Liver (tissue), 9 donors: Measurements from ENCODE around the gene ENPP4. TPM values are rescaled to one million over a fixed set of nuclear protein-coding genes. Genes with fewer than 3 reads are reported as not detected.

Source experiments
- DNase-seq: peaks from one replicate; pipeline ENCODE4 v3.0.0-alpha.2; 2017; ENCODE audit warnings: low spot score
- H3K27ac ChIP-seq, 2 donors: one replicate each; pipeline ENCODE4 v1.7.0; 2013; ENCODE audit warnings: inconsistent platforms in 2 of 2, low read length in 2 of 2, control low read depth in 1 of 2, low read depth in 1 of 2, mild to moderate bottlenecking in 1 of 2
- H3K27me3 ChIP-seq, 4 donors: one replicate each; pipeline versions ENCODE4 v1.6.1 to v1.7.0; 2013; ENCODE audit warnings: low read length in 3 of 4, inconsistent platforms in 1 of 4, mild to moderate bottlenecking in 1 of 4, moderate library complexity in 1 of 4; ENCODE audit not compliant: control insufficient read depth in 4 of 4, insufficient read depth in 4 of 4
- H3K36me3 ChIP-seq, 4 donors: one replicate each; pipeline versions ENCODE4 v1.6.1 to v1.7.0; 2013; ENCODE audit warnings: low read length in 3 of 4, mild to moderate bottlenecking in 3 of 4, low read depth in 1 of 4, moderate library complexity in 1 of 4; ENCODE audit not compliant: control insufficient read depth in 4 of 4, insufficient read depth in 3 of 4
- H3K4me1 ChIP-seq, 4 donors: one replicate each; pipeline versions ENCODE4 v1.6.1 to v1.7.0; 2013; ENCODE audit warnings: low read length in 3 of 4, mild to moderate bottlenecking in 3 of 4, moderate library complexity in 1 of 4; ENCODE audit not compliant: control insufficient read depth in 4 of 4, insufficient read depth in 4 of 4
- H3K4me3 ChIP-seq, 3 donors: one replicate each; pipeline versions ENCODE4 v1.6.1 to v1.7.0; 2013; ENCODE audit warnings: low read length in 3 of 3, control low read depth in 1 of 3, low read depth in 1 of 3, mild to moderate bottlenecking in 1 of 3
- H3K9ac ChIP-seq, 2 donors: one replicate each; pipeline ENCODE4 v1.7.0; 2013; ENCODE audit warnings: low read length in 2 of 2, mild to moderate bottlenecking in 2 of 2, moderate library complexity in 2 of 2, control low read depth in 1 of 2, low read depth in 1 of 2
- H3K9me3 ChIP-seq, 4 donors: one replicate each; pipeline versions ENCODE4 v1.6.1 to v1.7.0; 2013; ENCODE audit warnings: low read length in 3 of 4; ENCODE audit not compliant: control insufficient read depth in 4 of 4
- ATF3 ChIP-seq: IDR thresholded peaks from 2 replicates; pipeline ENCODE4 v1.6.1; 2016; ENCODE audit warnings: antibody characterized with exemption
- CTCF ChIP-seq: fragments of 150-350 bp; IDR thresholded peaks from 2 replicates; pipeline ENCODE4 v1.5.1; 2017; ENCODE audit warnings: improper control_type of control experiment, low read depth, low read length; ENCODE audit not compliant: missing input control
- EGR1 ChIP-seq, 2 donors: IDR thresholded peaks; 2 replicates each; pipeline ENCODE4 v1.6.1; 2016 to 2018; ENCODE audit warnings: antibody characterized with exemption in 2 of 2, low read depth in 2 of 2
- FOXA1 ChIP-seq: IDR thresholded peaks from 2 replicates; pipeline ENCODE4 v1.6.1; 2016; ENCODE audit warnings: antibody characterized with exemption
- FOXA2 ChIP-seq: IDR thresholded peaks from 2 replicates; pipeline ENCODE4 v1.6.1; 2016; ENCODE audit warnings: antibody characterized with exemption
- GABPA ChIP-seq, 2 donors: IDR thresholded peaks in 1 of 2; conservative IDR thresholded peaks in 1 of 2; 2 replicates each; pipeline ENCODE4 v1.6.1; 2016; ENCODE audit warnings: antibody characterized with exemption in 2 of 2, mild to moderate bottlenecking in 1 of 2, moderate library complexity in 1 of 2
- HNF4A ChIP-seq, 2 donors: conservative IDR thresholded peaks; 2 replicates each; pipeline ENCODE4 v1.6.1; 2016; ENCODE audit warnings: antibody characterized with exemption in 2 of 2, mild to moderate bottlenecking in 2 of 2
- HNF4G ChIP-seq: IDR thresholded peaks from 2 replicates; pipeline ENCODE4 v1.6.1; 2016; ENCODE audit warnings: antibody characterized with exemption
- JUND ChIP-seq, 2 donors: IDR thresholded peaks; 2 replicates each; pipeline ENCODE4 v1.6.1; 2016; ENCODE audit warnings: antibody characterized with exemption in 2 of 2
- MAX ChIP-seq: IDR thresholded peaks from 2 replicates; pipeline ENCODE4 v1.6.1; 2016; ENCODE audit warnings: antibody characterized with exemption
- NR2F2 ChIP-seq: IDR thresholded peaks from 2 replicates; pipeline ENCODE4 v1.6.1; 2016; ENCODE audit warnings: antibody characterized with exemption
- RAD21 ChIP-seq, 2 donors: IDR thresholded peaks; 2 replicates each; pipeline ENCODE4 v1.6.1; 2016; ENCODE audit warnings: antibody characterized with exemption in 2 of 2, mild to moderate bottlenecking in 2 of 2
- REST ChIP-seq: IDR thresholded peaks from 2 replicates; pipeline ENCODE4 v1.6.1; 2016; ENCODE audit warnings: antibody characterized with exemption, mild to moderate bottlenecking
- RXRA ChIP-seq, 2 donors: IDR thresholded peaks; 2 replicates each; pipeline ENCODE4 v1.6.1; 2017 to 2018; ENCODE audit warnings: antibody characterized with exemption in 2 of 2, mild to moderate bottlenecking in 1 of 2
- SP1 ChIP-seq: IDR thresholded peaks from 2 replicates; pipeline ENCODE4 v1.6.1; 2018; ENCODE audit warnings: antibody characterized with exemption, mild to moderate bottlenecking
- TAF1 ChIP-seq: conservative IDR thresholded peaks from 2 replicates; pipeline ENCODE4 v1.6.1; 2016; ENCODE audit warnings: antibody characterized with exemption, mild to moderate bottlenecking
- YY1 ChIP-seq: IDR thresholded peaks from 2 replicates; pipeline ENCODE4 v1.6.1; 2016; ENCODE audit warnings: antibody characterized with exemption, mild to moderate bottlenecking
- ZBTB33 ChIP-seq: IDR thresholded peaks from 2 replicates; pipeline ENCODE4 v1.6.1; 2016; ENCODE audit warnings: antibody characterized with exemption
- WGBS: extraction: QIAGEN DNeasy Blood & Tissue Kit; methylation state at CpG from one replicate; pipeline ENCODE4 v1.1.7; 2013; 5-methylcytosine and 5-hydroxymethylcytosine counted together
- polyA plus RNA-seq, 2 donors: library from polyadenylated mRNA; stranded (reverse) in 1 of 2; unstranded in 1 of 2; fragments of 200-250 nt in 1 of 2; fragments of >200 nt in 1 of 2; fragmentation: Nextera tagmentation in 1 of 2; extraction: Ambion mirVana in 1 of 2; gene quantifications; one replicate each; pipeline versions ENCODE4 v1.2.1 to v1.2.3, GENCODE V29; 2013 to 2015
- total RNA-seq, 2 donors: library from RNA; depleted of rRNA; stranded (reverse); fragments of >200 nt; gene quantifications; one replicate each; pipeline ENCODE4 v1.2.3, GENCODE V29; 2014
- donor health status: healthy.
- donor health status: healthy.
- donor health status: healthy.
- donor health status: healthy.
- donor health status: healthy.

Gene ENPP4
- total and polyA plus RNA-seq, 4 donors = 3.6 to 12.6 (median 4.8) TPM

- no peak overlapping the region for H3K4me3 ChIP-seq
- H3K27me3 ChIP-seq = no peaks in the 10 kb centered on the region
- no peak for TF ChIP-seq ATF3
- no peak for TF ChIP-seq HNF4A (conservative IDR thresholded peaks at IDR 0.05)
- TF ChIP-seq RXRA (IDR thresholded peaks at IDR 0.05) = no peak
- TF ChIP-seq EGR1 (IDR thresholded peaks at IDR 0.05; ENCODE audit: low read depth in 2 of 2) = no peak
- TF ChIP-seq HNF4G = no peak
- TF ChIP-seq NR2F2 = no peak
- no peak for TF ChIP-seq YY1
- no peak for TF ChIP-seq CTCF
- no peak for TF ChIP-seq JUND (IDR thresholded peaks at IDR 0.05)
- TF ChIP-seq RAD21 (IDR thresholded peaks at IDR 0.05) = no peak
- TF ChIP-seq GABPA (IDR thresholded peaks at IDR 0.05 in 1 of 2, conservative IDR thresholded peaks at IDR 0.05 in 1 of 2) = no peak
- no peak for TF ChIP-seq TAF1
- no peak for TF ChIP-seq FOXA1
- TF ChIP-seq SP1 = no peak
- TF ChIP-seq ZBTB33 = no peak
- no peak for TF ChIP-seq FOXA2
- TF ChIP-seq MAX = no peak
- no peak for TF ChIP-seq REST
- no peak overlapping the region for H3K9ac ChIP-seq
- no peak for DNase-seq
- peaks cover 0 to 1% (median 0%) of the 10 kb centered on the region in 4 donors for H3K4me1 ChIP-seq
- H3K9me3 ChIP-seq = peaks cover 2 to 5% (median 4%) of the 10 kb centered on the region in 4 donors
- no peaks in the 10 kb centered on the region for H3K36me3 ChIP-seq
- H3K27ac ChIP-seq = no peak overlapping the region
Observed at GRCh38 chr6:46097366-46097765, 32.4 kb upstream of the ENPP4 start.

GRCh38 chr6:46098678-46099077, 31.1 kb upstream of the ENPP4 start:
- peaks cover 0 to 1% (median 0%) of the 10 kb centered on the region in 4 donors for H3K4me1 ChIP-seq
- H3K9me3 ChIP-seq = peaks cover 2 to 5% (median 4%) of the 10 kb centered on the region in 4 donors
- WGBS = 60% methylated on average over 4 of the region's 4 CpGs
- H3K27ac ChIP-seq = no peak overlapping the region
- no peak for TF ChIP-seq TAF1
- TF ChIP-seq GABPA (IDR thresholded peaks at IDR 0.05 in 1 of 2, conservative IDR thresholded peaks at IDR 0.05 in 1 of 2) = no peak
- TF ChIP-seq NR2F2 = no peak
- no peak for TF ChIP-seq MAX
- no peak for TF ChIP-seq FOXA1
- no peak for DNase-seq
- H3K27me3 ChIP-seq = no peaks in the 10 kb centered on the region
- H3K36me3 ChIP-seq = no peaks in the 10 kb centered on the region
- H3K4me3 ChIP-seq = no peak overlapping the region
- H3K9ac ChIP-seq = no peak overlapping the region
